Glutamatergic neuron (in vitro differentiated cells): Measurements from ENCODE around the gene UST. TPM values are rescaled to one million over a fixed set of nuclear protein-coding genes. Genes with fewer than 3 reads are reported as not detected.
A peak's percentile ranks its signal among the peaks of the same experiment; 100 is the strongest.

Source experiments
- DNase-seq: peaks from one replicate; pipeline ENCODE4 v3.0.0; 2022
- H3K27ac Mint-ChIP-seq: one replicate; pipeline ENCODE4 v1.8.0; 2020; ENCODE audit warnings: mild to moderate bottlenecking, mixed read lengths, inconsistent platforms; ENCODE audit not compliant: unreplicated experiment
- H3K27me3 Mint-ChIP-seq: one replicate; pipeline ENCODE4 v1.8.0; 2020; ENCODE audit warnings: mild to moderate bottlenecking, moderate library complexity, mixed read lengths, inconsistent platforms; ENCODE audit not compliant: unreplicated experiment
- H3K36me3 Mint-ChIP-seq: one replicate; pipeline ENCODE4 v1.8.0; 2020; ENCODE audit warnings: mild to moderate bottlenecking, mixed read lengths, inconsistent platforms; ENCODE audit not compliant: unreplicated experiment
- H3K4me1 Mint-ChIP-seq: one replicate; pipeline ENCODE4 v1.8.0; 2020; ENCODE audit warnings: mild to moderate bottlenecking, low read depth, mixed read lengths, inconsistent platforms; ENCODE audit not compliant: unreplicated experiment
- H3K4me3 Mint-ChIP-seq: one replicate; pipeline ENCODE4 v1.8.0; 2020; ENCODE audit warnings: mild to moderate bottlenecking, mixed read lengths, inconsistent platforms; ENCODE audit not compliant: unreplicated experiment
- H3K9me3 Mint-ChIP-seq: one replicate; pipeline ENCODE4 v1.8.0; 2020; ENCODE audit warnings: mild to moderate bottlenecking, moderate library complexity, mixed read lengths, inconsistent platforms; ENCODE audit not compliant: unreplicated experiment
- total RNA-seq: library from RNA; stranded (reverse); fragmentation: NEBNext Ultra II Directional; extraction: Animal tissue kit (Norgen Biotek cat#: 25700); gene quantifications from one replicate; pipeline ENCODE4 v1.2.1, GENCODE V29; 2021; ENCODE audit not compliant: unreplicated experiment
- TF ChIP-seq, protein P1 (sequence below): fragments of 200-600 bp; sonication (generic); IDR thresholded peaks from one replicate; pipeline ENCODE4 v1.5.0; 2021; ENCODE audit not compliant: partially characterized antibody, unreplicated experiment

Gene UST
- total RNA-seq, 1 donor from 2014 or later = 11.2 TPM

- Mint-ChIP-seq H3K27me3 (no peaks in the 10 kb centered on the region), H3K4me3 (no peak overlapping the region), H3K36me3 (no peaks in the 10 kb centered on the region), H3K9me3 (no peaks in the 10 kb centered on the region), H3K27ac (no peak overlapping the region), H3K4me1 (peaks cover 7% of the 10 kb centered on the region)
- no peak for DNase-seq
- TF ChIP-seq, protein P1, sequence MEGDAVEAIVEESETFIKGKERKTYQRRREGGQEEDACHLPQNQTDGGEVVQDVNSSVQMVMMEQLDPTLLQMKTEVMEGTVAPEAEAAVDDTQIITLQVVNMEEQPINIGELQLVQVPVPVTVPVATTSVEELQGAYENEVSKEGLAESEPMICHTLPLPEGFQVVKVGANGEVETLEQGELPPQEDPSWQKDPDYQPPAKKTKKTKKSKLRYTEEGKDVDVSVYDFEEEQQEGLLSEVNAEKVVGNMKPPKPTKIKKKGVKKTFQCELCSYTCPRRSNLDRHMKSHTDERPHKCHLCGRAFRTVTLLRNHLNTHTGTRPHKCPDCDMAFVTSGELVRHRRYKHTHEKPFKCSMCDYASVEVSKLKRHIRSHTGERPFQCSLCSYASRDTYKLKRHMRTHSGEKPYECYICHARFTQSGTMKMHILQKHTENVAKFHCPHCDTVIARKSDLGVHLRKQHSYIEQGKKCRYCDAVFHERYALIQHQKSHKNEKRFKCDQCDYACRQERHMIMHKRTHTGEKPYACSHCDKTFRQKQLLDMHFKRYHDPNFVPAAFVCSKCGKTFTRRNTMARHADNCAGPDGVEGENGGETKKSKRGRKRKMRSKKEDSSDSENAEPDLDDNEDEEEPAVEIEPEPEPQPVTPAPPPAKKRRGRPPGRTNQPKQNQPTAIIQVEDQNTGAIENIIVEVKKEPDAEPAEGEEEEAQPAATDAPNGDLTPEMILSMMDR = no peak
These were observed 7.1 kb upstream of the UST start for GRCh38 chr6:148739822-148740128.

- Mint-ChIP-seq H3K4me3 (no peak overlapping the region), H3K9me3 (no peaks in the 10 kb centered on the region), H3K4me1 (peaks cover 7% of the 10 kb centered on the region), H3K27ac (peak overlapping the region; percentile 30), H3K27me3 (no peaks in the 10 kb centered on the region), H3K36me3 (no peaks in the 10 kb centered on the region)
- DNase-seq = no peak
- TF ChIP-seq, protein P1 = no peak
These were observed 3.4 kb upstream of the UST start for GRCh38 chr6:148743476-148743875.

GRCh38 chr6:148745926-148746325 is 904 bp upstream of the UST start:
- no peak for DNase-seq
- no peaks in the 10 kb centered on the region for H3K27me3 Mint-ChIP-seq
- H3K36me3 Mint-ChIP-seq = no peaks in the 10 kb centered on the region
- H3K9me3 Mint-ChIP-seq = peaks cover 1% of the 10 kb centered on the region
- peaks cover 10% of the 10 kb centered on the region for H3K4me1 Mint-ChIP-seq
- H3K27ac Mint-ChIP-seq = no peak overlapping the region
- H3K4me3 Mint-ChIP-seq = peak overlapping the region; percentile 94
- TF ChIP-seq, protein P1 = no peak

GRCh38 chr6:148747145-148747470 is 278 bp downstream of the UST start:
- no peak overlapping the region for H3K27ac Mint-ChIP-seq
- peak; percentile 64 for DNase-seq
- peak overlapping the region; percentile 82 for H3K4me3 Mint-ChIP-seq
- H3K9me3 Mint-ChIP-seq = peaks cover 1% of the 10 kb centered on the region
- H3K36me3 Mint-ChIP-seq = no peaks in the 10 kb centered on the region
- H3K4me1 Mint-ChIP-seq = peaks cover 10% of the 10 kb centered on the region
- H3K27me3 Mint-ChIP-seq = no peaks in the 10 kb centered on the region
- TF ChIP-seq, protein P1 = no peak

DNA sequence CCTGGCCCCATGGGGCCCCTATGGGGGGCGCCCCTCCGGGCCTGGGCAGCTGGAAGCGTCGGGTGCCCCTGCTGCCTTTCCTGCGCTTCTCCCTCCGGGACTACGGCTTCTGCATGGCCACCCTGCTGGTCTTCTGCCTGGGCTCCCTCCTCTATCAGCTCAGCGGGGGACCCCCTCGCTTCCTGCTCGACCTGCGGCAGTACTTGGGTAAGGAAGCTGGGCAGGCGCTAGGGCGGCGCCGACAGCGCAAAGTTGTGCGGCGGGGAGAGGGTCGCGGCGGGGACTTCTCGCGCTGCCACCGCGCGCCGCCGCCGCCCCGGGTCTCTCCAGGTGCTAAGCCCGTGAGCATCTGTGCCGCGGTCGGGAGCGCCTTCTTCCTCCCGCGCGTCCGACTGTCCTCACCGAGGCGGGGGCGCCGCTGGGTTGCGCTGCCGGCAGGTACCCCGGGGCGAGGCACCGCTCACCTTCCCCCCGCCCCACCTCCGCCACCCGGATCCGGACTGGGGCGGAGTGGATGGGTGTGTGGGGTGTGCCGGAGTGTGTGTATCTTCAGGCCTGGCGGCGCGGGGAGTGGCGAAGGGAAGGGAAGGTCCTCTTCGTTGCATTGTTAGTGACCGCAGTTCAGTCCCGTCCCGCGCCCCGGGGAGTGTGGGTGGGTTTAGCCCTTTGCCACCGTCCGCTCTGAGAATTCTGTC is 788 bp downstream of the UST start:
- TF ChIP-seq, protein P1 = no peak
- H3K4me3 Mint-ChIP-seq = peak overlapping the region; percentile 93
- H3K27me3 Mint-ChIP-seq = no peaks in the 10 kb centered on the region
- DNase-seq = peak; percentile 72
- peaks cover 1% of the 10 kb centered on the region for H3K9me3 Mint-ChIP-seq
- no peaks in the 10 kb centered on the region for H3K36me3 Mint-ChIP-seq
- H3K27ac Mint-ChIP-seq = no peak overlapping the region
- peaks cover 10% of the 10 kb centered on the region for H3K4me1 Mint-ChIP-seq
